ENCODE measurements around the gene CDKL1.

CDKL1 gene

GRCh38 chr14:50425816-50426215 is 29.1 kb upstream of the CDKL1 start:
- no peaks in the 10 kb centered on the region for H3K9me2 ChIP-seq (replicated peaks; ENCODE audit: control insufficient read depth, low read length)
- H3F3A ChIP-seq (ENCODE audit: control insufficient read depth, insufficient read depth) = peaks cover 9% of the 10 kb centered on the region; the same call in 1 of the 2 replicates
- no peak overlapping the region for H3K4me2 ChIP-seq (ENCODE audit: low read length)
- H3K9me3 ChIP-seq (ENCODE audit: control insufficient read depth, insufficient read depth, low read length) = no peaks in the 10 kb centered on the region
- peaks cover 24% of the 10 kb centered on the region for H3K36me3 ChIP-seq (ENCODE audit: control insufficient read depth, low read length)
- H3K4me3 ChIP-seq (ENCODE audit: low read length) = no peak overlapping the region
- 0 out of 2 replicates have a peak, but pooled peaks cover 7% of the 10 kb centered on the region for H3K4me1 ChIP-seq (ENCODE audit: control insufficient read depth, low read length)
- H3K27ac ChIP-seq (ENCODE audit: low read depth, low read length) = no peak overlapping the region
- no peaks in the 10 kb centered on the region for H3K27me3 ChIP-seq (ENCODE audit: control insufficient read depth, low read length)
- H3K79me2 ChIP-seq (ENCODE audit: control insufficient read depth, low read length) = no peaks in the 10 kb centered on the region
- TF ChIP-seq EZH2phosphoT487 (IDR thresholded peaks at IDR 0.05; ENCODE audit: borderline replicate concordance, low read length) = no peak
- no peak for TF ChIP-seq CTCF (IDR thresholded peaks at IDR 0.05; ENCODE audit: low read depth, low read length, poor library complexity, severe bottlenecking)
- H4K20me1 ChIP-seq (ENCODE audit: control insufficient read depth, insufficient read depth, low read depth, low read length) = no peaks in the 10 kb centered on the region

GRCh38 chr14:50425105-50425504 is 28.4 kb upstream of the CDKL1 start:
- Histone ChIP-seq H3K79me2 (ENCODE audit: control insufficient read depth, low read length) (no peaks in the 10 kb centered on the region), H3K9me3 (ENCODE audit: control insufficient read depth, insufficient read depth, low read length) (no peaks in the 10 kb centered on the region), H3K4me1 (ENCODE audit: control insufficient read depth, low read length) (0 out of 2 replicates have a peak, but pooled peaks cover 7% of the 10 kb centered on the region), H3K4me3 (ENCODE audit: low read length) (no peak overlapping the region), H4K20me1 (ENCODE audit: control insufficient read depth, insufficient read depth, low read depth, low read length) (no peaks in the 10 kb centered on the region), H3K4me2 (ENCODE audit: low read length) (no peak overlapping the region), H3F3A (ENCODE audit: control insufficient read depth, insufficient read depth) (peaks cover 9% of the 10 kb centered on the region; the same call in 1 of the 2 replicates), H3K9me2 (replicated peaks; ENCODE audit: control insufficient read depth, low read length) (no peaks in the 10 kb centered on the region), H3K27me3 (ENCODE audit: control insufficient read depth, low read length) (no peaks in the 10 kb centered on the region), H3K36me3 (ENCODE audit: control insufficient read depth, low read length) (peaks cover 28% of the 10 kb centered on the region), H3K27ac (ENCODE audit: low read depth, low read length) (no peak overlapping the region)
- no peak for TF ChIP-seq EZH2phosphoT487 (IDR thresholded peaks at IDR 0.05; ENCODE audit: borderline replicate concordance, low read length)
- TF ChIP-seq CTCF (IDR thresholded peaks at IDR 0.05; ENCODE audit: low read depth, low read length, poor library complexity, severe bottlenecking) = no peak

GRCh38 chr14:50423529-50423928 is 26.8 kb upstream of the CDKL1 start:
- H3K4me3 ChIP-seq (ENCODE audit: low read length) = no peak overlapping the region
- H3K4me1 ChIP-seq (ENCODE audit: control insufficient read depth, low read length) = 0 out of 2 replicates have a peak, but pooled peaks cover 7% of the 10 kb centered on the region
- TF ChIP-seq CTCF (IDR thresholded peaks at IDR 0.05; ENCODE audit: low read depth, low read length, poor library complexity, severe bottlenecking) (no peak), EZH2phosphoT487 (IDR thresholded peaks at IDR 0.05; ENCODE audit: borderline replicate concordance, low read length) (no peak)
- no peaks in the 10 kb centered on the region for H4K20me1 ChIP-seq (ENCODE audit: control insufficient read depth, insufficient read depth, low read depth, low read length)
- H3K27me3 ChIP-seq (ENCODE audit: control insufficient read depth, low read length) = no peaks in the 10 kb centered on the region
- H3K9me3 ChIP-seq (ENCODE audit: control insufficient read depth, insufficient read depth, low read length) = no peaks in the 10 kb centered on the region
- no peak overlapping the region for H3K4me2 ChIP-seq (ENCODE audit: low read length)
- peaks cover 9% of the 10 kb centered on the region; the same call in 1 of the 2 replicates for H3F3A ChIP-seq (ENCODE audit: control insufficient read depth, insufficient read depth)
- no peak overlapping the region for H3K27ac ChIP-seq (ENCODE audit: low read depth, low read length)
- peaks cover 37% of the 10 kb centered on the region for H3K36me3 ChIP-seq (ENCODE audit: control insufficient read depth, low read length)
- H3K79me2 ChIP-seq (ENCODE audit: control insufficient read depth, low read length) = no peaks in the 10 kb centered on the region
- H3K9me2 ChIP-seq (replicated peaks; ENCODE audit: control insufficient read depth, low read length) = no peaks in the 10 kb centered on the region
